ENCODE measurements around the gene HOXB2. TPM values are rescaled to one million over a fixed set of nuclear protein-coding genes. Genes with fewer than 3 reads are reported as not detected.

HOXB2 gene
- total RNA-seq, 1 experiment from 2014 or later: 34.5 TPM

DNA sequence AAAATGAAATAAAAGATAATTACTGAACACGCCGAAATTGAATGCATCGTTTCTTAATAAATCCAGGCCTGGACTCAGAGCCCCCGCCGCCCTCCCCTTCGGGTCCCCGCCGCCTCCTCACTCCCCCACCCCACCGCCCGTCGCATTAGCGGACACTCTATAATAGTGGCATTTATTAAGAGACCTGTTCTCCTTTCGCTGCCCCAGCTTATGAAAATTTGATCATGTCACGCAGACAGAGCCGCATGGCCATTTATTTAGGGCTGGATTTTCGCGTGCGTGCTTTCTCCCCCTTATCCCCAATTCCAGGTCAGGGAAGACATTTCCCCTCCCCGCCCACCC lies 6.3 kb upstream of the HOXB2 start:
- H3K27ac ChIP-seq (ENCODE audit: low read depth, low read length, poor library complexity, severe bottlenecking): no peak overlapping the region

DNA sequence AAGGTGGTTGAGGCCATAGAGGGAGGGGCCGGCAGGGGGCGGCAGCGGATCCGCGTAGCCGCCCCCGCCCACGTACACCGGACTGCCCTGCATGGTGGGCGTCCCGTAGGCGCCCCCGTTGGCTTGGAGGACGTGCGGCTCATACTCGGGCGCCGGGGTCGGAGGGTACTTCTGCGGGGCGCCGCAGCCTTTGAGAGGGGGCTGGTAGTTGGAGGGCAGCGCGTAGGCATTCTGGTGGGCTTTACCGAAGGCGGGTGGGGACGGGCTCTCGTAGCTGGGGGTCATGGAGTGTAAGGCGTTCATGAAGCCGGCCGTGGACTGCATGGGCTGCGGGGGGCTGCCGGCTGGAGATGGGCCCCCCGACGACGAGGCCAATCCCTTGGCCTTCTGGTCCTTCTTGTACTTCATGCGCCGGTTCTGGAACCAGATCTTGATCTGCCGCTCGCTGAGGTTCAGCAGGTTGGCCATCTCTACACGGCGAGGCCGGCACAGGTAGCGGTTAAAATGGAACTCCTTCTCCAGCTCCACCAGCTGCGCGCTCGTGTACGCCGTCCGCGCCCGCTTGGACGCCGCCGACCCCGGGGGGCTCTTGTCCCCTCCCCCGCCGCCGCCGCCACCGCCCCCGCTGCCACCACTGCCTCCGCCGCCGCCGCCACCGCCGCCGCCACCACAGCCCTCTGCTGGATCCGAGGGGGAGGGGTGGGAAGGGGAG lies 5.7 kb upstream of the HOXB2 start:
- intact Hi-C loops (cut with micrococcal nuclease; ENCODE audit: unreplicated experiment): no loop called here
- H3K36me3 ChIP-seq (ENCODE audit: insufficient read depth, low read length, poor library complexity, severe bottlenecking): peaks cover 28% of the 10 kb centered on the region
- no peaks in the 10 kb centered on the region for H3K9me3 ChIP-seq (ENCODE audit: low read depth, low read length, poor library complexity, severe bottlenecking)
- ChIA-PET CTCF (no interaction called here), POLR2A (ENCODE audit: low non-redundant PET) (no interaction called here)
- H3K4me1 ChIP-seq (ENCODE audit: insufficient read depth, low read length, poor library complexity, severe bottlenecking): peaks cover 55% of the 10 kb centered on the region
- no peak overlapping the region for H3K4me3 ChIP-seq (ENCODE audit: low read depth, low read length, poor library complexity, severe bottlenecking)
- DNase-seq (ENCODE audit: low spot score): no peak
- BruUV-seq (replicated peaks): no TSS peak
- H3K27ac ChIP-seq (ENCODE audit: low read depth, low read length, poor library complexity, severe bottlenecking): no peak overlapping the region
- H3K27me3 ChIP-seq (replicated peaks; ENCODE audit: insufficient read depth, low read depth, low read length, poor library complexity): no peaks in the 10 kb centered on the region
- TF ChIP-seq EZH2 (IDR thresholded peaks at IDR 0.05; ENCODE audit: borderline replicate concordance, low read depth, low read length, poor library complexity, severe bottlenecking): no peak
- TF ChIP-seq, protein P1, sequence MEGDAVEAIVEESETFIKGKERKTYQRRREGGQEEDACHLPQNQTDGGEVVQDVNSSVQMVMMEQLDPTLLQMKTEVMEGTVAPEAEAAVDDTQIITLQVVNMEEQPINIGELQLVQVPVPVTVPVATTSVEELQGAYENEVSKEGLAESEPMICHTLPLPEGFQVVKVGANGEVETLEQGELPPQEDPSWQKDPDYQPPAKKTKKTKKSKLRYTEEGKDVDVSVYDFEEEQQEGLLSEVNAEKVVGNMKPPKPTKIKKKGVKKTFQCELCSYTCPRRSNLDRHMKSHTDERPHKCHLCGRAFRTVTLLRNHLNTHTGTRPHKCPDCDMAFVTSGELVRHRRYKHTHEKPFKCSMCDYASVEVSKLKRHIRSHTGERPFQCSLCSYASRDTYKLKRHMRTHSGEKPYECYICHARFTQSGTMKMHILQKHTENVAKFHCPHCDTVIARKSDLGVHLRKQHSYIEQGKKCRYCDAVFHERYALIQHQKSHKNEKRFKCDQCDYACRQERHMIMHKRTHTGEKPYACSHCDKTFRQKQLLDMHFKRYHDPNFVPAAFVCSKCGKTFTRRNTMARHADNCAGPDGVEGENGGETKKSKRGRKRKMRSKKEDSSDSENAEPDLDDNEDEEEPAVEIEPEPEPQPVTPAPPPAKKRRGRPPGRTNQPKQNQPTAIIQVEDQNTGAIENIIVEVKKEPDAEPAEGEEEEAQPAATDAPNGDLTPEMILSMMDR (conservative IDR thresholded peaks at IDR 0.05; ENCODE audit: low read depth, low read length): no peak

More for the DNA sequence above, 6.3 kb upstream of the HOXB2 start:
- no peaks in the 10 kb centered on the region for H3K27me3 ChIP-seq (replicated peaks; ENCODE audit: insufficient read depth, low read depth, low read length, poor library complexity)
- intact Hi-C loops (cut with micrococcal nuclease; ENCODE audit: unreplicated experiment): no loop called here
- no peak overlapping the region for H3K4me3 ChIP-seq (ENCODE audit: low read depth, low read length, poor library complexity, severe bottlenecking)
- no TSS peak for BruUV-seq (replicated peaks)
- no peaks in the 10 kb centered on the region for H3K9me3 ChIP-seq (ENCODE audit: low read depth, low read length, poor library complexity, severe bottlenecking)
- no peak for DNase-seq (ENCODE audit: low spot score)
- ChIA-PET POLR2A (ENCODE audit: low non-redundant PET) (no interaction called here), CTCF (no interaction called here)
- peaks cover 28% of the 10 kb centered on the region for H3K36me3 ChIP-seq (ENCODE audit: insufficient read depth, low read length, poor library complexity, severe bottlenecking)
- peaks cover 55% of the 10 kb centered on the region for H3K4me1 ChIP-seq (ENCODE audit: insufficient read depth, low read length, poor library complexity, severe bottlenecking)
- no peak for TF ChIP-seq EZH2 (IDR thresholded peaks at IDR 0.05; ENCODE audit: borderline replicate concordance, low read depth, low read length, poor library complexity, severe bottlenecking)
- TF ChIP-seq, protein P1 (conservative IDR thresholded peaks at IDR 0.05; ENCODE audit: low read depth, low read length): no peak

DNA sequence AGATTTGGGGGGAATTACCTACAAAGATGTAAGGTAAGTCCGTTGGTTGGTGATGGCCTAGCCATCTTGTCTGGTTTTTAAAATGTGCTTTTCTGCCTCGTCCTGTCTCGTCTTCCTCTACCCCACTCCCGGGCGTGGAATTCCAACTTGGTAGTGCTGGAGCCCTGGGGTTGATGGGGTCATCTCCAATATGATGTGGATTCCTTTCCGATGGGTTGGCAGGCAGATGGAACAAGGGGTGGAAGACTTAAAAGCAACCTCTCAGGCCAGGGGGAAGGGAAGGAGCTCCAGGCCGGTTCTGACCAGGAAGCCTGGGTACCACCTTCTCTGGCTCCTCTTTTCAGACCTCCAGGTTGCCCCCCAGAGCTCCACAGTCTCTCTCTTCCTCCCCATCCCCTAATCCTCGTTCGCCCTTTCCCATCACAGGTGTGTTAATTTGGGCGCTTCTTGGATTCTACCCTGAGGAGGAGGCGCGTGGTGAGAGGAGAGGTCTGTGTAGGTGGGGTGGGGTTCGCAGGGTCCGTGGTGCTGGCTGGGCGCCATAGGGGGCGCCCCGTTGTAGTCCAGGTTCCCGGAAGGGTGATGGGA lies 5.1 kb upstream of the HOXB2 start:
- ChIA-PET CTCF (no interaction called here), POLR2A (ENCODE audit: low non-redundant PET) (no interaction called here)
- TF ChIP-seq, protein P1 (conservative IDR thresholded peaks at IDR 0.05; ENCODE audit: low read depth, low read length): no peak
- TF ChIP-seq EZH2 (IDR thresholded peaks at IDR 0.05; ENCODE audit: borderline replicate concordance, low read depth, low read length, poor library complexity, severe bottlenecking): no peak
- peaks cover 28% of the 10 kb centered on the region for H3K36me3 ChIP-seq (ENCODE audit: insufficient read depth, low read length, poor library complexity, severe bottlenecking)
- H3K27ac ChIP-seq (ENCODE audit: low read depth, low read length, poor library complexity, severe bottlenecking): no peak overlapping the region
- H3K4me1 ChIP-seq (ENCODE audit: insufficient read depth, low read length, poor library complexity, severe bottlenecking): peaks cover 62% of the 10 kb centered on the region
- no peak for DNase-seq (ENCODE audit: low spot score)
- H3K9me3 ChIP-seq (ENCODE audit: low read depth, low read length, poor library complexity, severe bottlenecking): no peaks in the 10 kb centered on the region
- H3K4me3 ChIP-seq (ENCODE audit: low read depth, low read length, poor library complexity, severe bottlenecking): no peak overlapping the region
- H3K27me3 ChIP-seq (replicated peaks; ENCODE audit: insufficient read depth, low read depth, low read length, poor library complexity): no peaks in the 10 kb centered on the region
- BruUV-seq (replicated peaks): no TSS peak
- intact Hi-C loops (cut with micrococcal nuclease; ENCODE audit: unreplicated experiment): no loop called here

Data from A673 (cell line).